Ishikawa (cell line): ENCODE data around the gene UNC79.

ENCODE experiments used
- CEBPB ChIP-seq: IDR thresholded peaks from 2 replicates; pipeline ENCODE4 v1.6.1; 2012
- CREB1 ChIP-seq: IDR thresholded peaks from 2 replicates; pipeline ENCODE4 v1.6.1; 2012; ENCODE audit warnings: low read depth
- EGR1 ChIP-seq: IDR thresholded peaks from 2 replicates; pipeline ENCODE4 v1.6.1; 2012
- EP300 ChIP-seq: IDR thresholded peaks from 2 replicates; pipeline ENCODE4 v1.6.1; 2012; ENCODE audit warnings: borderline replicate concordance
- FOXM1 ChIP-seq: IDR thresholded peaks from 2 replicates; pipeline ENCODE4 v1.6.1; 2012; ENCODE audit warnings: low read depth, borderline replicate concordance
- MAX ChIP-seq: IDR thresholded peaks from 2 replicates; pipeline ENCODE4 v1.6.1; 2012
- NFIC ChIP-seq: IDR thresholded peaks from 2 replicates; pipeline ENCODE4 v1.6.1; 2012
- RAD21 ChIP-seq: IDR thresholded peaks from 2 replicates; pipeline ENCODE4 v1.6.1; 2012; ENCODE audit warnings: low read depth
- REST ChIP-seq: IDR thresholded peaks from 2 replicates; pipeline ENCODE4 v1.6.1; 2012; ENCODE audit warnings: low read depth, mild to moderate bottlenecking
- TAF1 ChIP-seq: IDR thresholded peaks from 2 replicates; pipeline ENCODE4 v1.6.1; 2012; ENCODE audit warnings: low read depth, mild to moderate bottlenecking
- TCF12 ChIP-seq: IDR thresholded peaks from 2 replicates; pipeline ENCODE4 v1.6.1; 2012; ENCODE audit warnings: low read depth
- TEAD4 ChIP-seq: IDR thresholded peaks from 2 replicates; pipeline ENCODE4 v1.6.1; 2012
- USF1 ChIP-seq: IDR thresholded peaks from 2 replicates; pipeline ENCODE4 v1.6.1; 2012
- YY1 ChIP-seq: IDR thresholded peaks from 2 replicates; pipeline ENCODE4 v1.6.1; 2012; ENCODE audit warnings: low read depth
- ZBTB7A ChIP-seq: IDR thresholded peaks from 2 replicates; pipeline ENCODE4 v1.6.1; 2012; ENCODE audit warnings: low read depth

The UNC79 gene

GRCh38 chr14:93736378-93737014 lies 305.8 kb downstream of the UNC79 start:
- TF ChIP-seq USF1 (no peak), FOXM1 (no peak), CREB1 (no peak), REST (no peak), ZBTB7A (no peak), TEAD4 (no peak), TAF1 (no peak), NFIC (no peak), TCF12 (no peak), YY1 (no peak), EGR1 (no peak), RAD21 (no peak), MAX (no peak), EP300 (no peak), CEBPB (no peak)

GRCh38 chr14:93737634-93738033 lies 306.9 kb downstream of the UNC79 start:
- no peak for TF ChIP-seq FOXM1
- TF ChIP-seq NFIC = peak; percentile 27; the same call in 1 of the 2 replicates

- TF ChIP-seq CEBPB (no peak), YY1 (no peak), FOXM1 (no peak), TCF12 (no peak), EGR1 (no peak)
Observed at GRCh38 chr14:93741556-93742230, 311.0 kb downstream of the UNC79 start.

GRCh38 chr14:93742761-93743160 lies 312.0 kb downstream of the UNC79 start:
- TF ChIP-seq CEBPB (no peak), FOXM1 (no peak), NFIC (no peak), REST (no peak), TEAD4 (no peak), EP300 (no peak), CREB1 (no peak), MAX (no peak), TAF1 (no peak), ZBTB7A (no peak), RAD21 (no peak), EGR1 (no peak), TCF12 (no peak), YY1 (no peak), USF1 (no peak)

- TF ChIP-seq EGR1 = no peak
- TF ChIP-seq NFIC = no peak
- no peak for TF ChIP-seq FOXM1
- TF ChIP-seq USF1 = no peak
- no peak for TF ChIP-seq MAX
- TF ChIP-seq EP300 = no peak
- no peak for TF ChIP-seq REST
- TF ChIP-seq TCF12 = no peak
- no peak for TF ChIP-seq RAD21
- TF ChIP-seq TAF1 = no peak
- TF ChIP-seq CEBPB = no peak
Observed at GRCh38 chr14:93743270-93744060, 312.7 kb downstream of the UNC79 start.
